Neural cell (in vitro differentiated cells): ENCODE measurements around the gene CLASP2. TPM values are rescaled to one million over a fixed set of nuclear protein-coding genes. Genes with fewer than 3 reads are reported as not detected.

Source experiments
- H2AFZ ChIP-seq: fragments of 200-600, 300-800 bp; sonication (generic), shearing (Covaris generic); 2 replicates; pipeline ENCODE4 v1.6.0; 2014; ENCODE audit warnings: low read depth, mild to moderate bottlenecking, antibody characterized with exemption, low read length, moderate library complexity
- H3F3A ChIP-seq: fragments of 200-600 bp; shearing (Covaris generic); 2 replicates; pipeline ENCODE4 v1.6.1; 2016; ENCODE audit warnings: mild to moderate bottlenecking, moderate library complexity, mixed read lengths, antibody characterized with exemption, low read length; ENCODE audit not compliant: insufficient read depth, poor library complexity, severe bottlenecking
- H3K27ac ChIP-seq: fragments of 200-600, 300-800 bp; sonication (generic), shearing (Covaris generic); 2 replicates; pipeline ENCODE4 v1.5.1; 2014; ENCODE audit warnings: mild to moderate bottlenecking, low read length, moderate library complexity
- H3K27me3 ChIP-seq: fragments of 300-800, 200-600 bp; sonication (generic), shearing (Covaris generic); 2 replicates; pipeline ENCODE4 v1.6.0; 2014; ENCODE audit warnings: mild to moderate bottlenecking, low read depth, low read length, moderate library complexity; ENCODE audit not compliant: insufficient read depth
- H3K36me3 ChIP-seq: fragments of 300-800, 200-600 bp; sonication (generic), shearing (Covaris generic); 2 replicates; pipeline ENCODE4 v1.5.1; 2014; ENCODE audit warnings: mild to moderate bottlenecking, antibody characterized with exemption, low read length, moderate library complexity; ENCODE audit not compliant: insufficient read depth
- H3K4me2 ChIP-seq: fragments of 300-800, 200-600 bp; sonication (generic), shearing (Covaris generic); 2 replicates; pipeline ENCODE4 v1.6.0; 2014; ENCODE audit warnings: mild to moderate bottlenecking, low read length
- H3K4me3 ChIP-seq: fragments of 300-800, 200-600 bp; sonication (generic), shearing (Covaris generic); 2 replicates; pipeline ENCODE4 v1.5.1; 2014; ENCODE audit warnings: mild to moderate bottlenecking, low read length, moderate library complexity
- H3K79me2 ChIP-seq: fragments of 200-600 bp; shearing (Covaris generic); replicated peaks from 2 replicates; pipeline ENCODE4 v1.6.0; 2014; ENCODE audit warnings: mild to moderate bottlenecking, low read length, moderate library complexity; ENCODE audit not compliant: insufficient read depth
- H3K9ac ChIP-seq: fragments of 300-800, 200-600 bp; sonication (generic), shearing (Covaris generic); 2 replicates; pipeline ENCODE4 v1.6.1; 2016; ENCODE audit warnings: mild to moderate bottlenecking, low read length, mixed read lengths
- H3K9me2 ChIP-seq: fragments of 200-600 bp; shearing (Covaris generic); 2 replicates; pipeline ENCODE4 v1.6.1; 2016; ENCODE audit warnings: mild to moderate bottlenecking, low read length, mixed read lengths; ENCODE audit not compliant: insufficient read depth
- H3K9me3 ChIP-seq: fragments of 200-600, 300-800 bp; sonication (generic), shearing (Covaris generic); 2 replicates; pipeline ENCODE4 v1.6.1; 2016; ENCODE audit warnings: mild to moderate bottlenecking, mixed run types, low read length, moderate library complexity, mixed read lengths
- H4K20me1 ChIP-seq: fragments of 200-600 bp; shearing (Covaris generic); 2 replicates; pipeline ENCODE4 v1.6.1; 2016; ENCODE audit warnings: mild to moderate bottlenecking, mixed run types; ENCODE audit not compliant: insufficient read depth
- CTCF ChIP-seq: fragments of 450-650 bp; IDR thresholded peaks from 2 replicates; pipeline ENCODE4 v1.5.1; 2014; ENCODE audit warnings: antibody characterized with exemption, mild to moderate bottlenecking, moderate library complexity; ENCODE audit not compliant: poor library complexity, severe bottlenecking
- EP300 ChIP-seq: fragments of 450-650 bp; conservative IDR thresholded peaks from 2 replicates; pipeline ENCODE4 v1.6.1; 2014; ENCODE audit warnings: antibody characterized with exemption, mild to moderate bottlenecking, moderate library complexity; ENCODE audit not compliant: poor library complexity, severe bottlenecking
- EZH2 ChIP-seq: fragments of 200-600, 300-800 bp; shearing (Covaris generic), sonication (generic); IDR thresholded peaks from 2 replicates; pipeline ENCODE4 v1.6.1; 2014; ENCODE audit warnings: antibody characterized with exemption, low read length, borderline replicate concordance, mild to moderate bottlenecking; ENCODE audit not compliant: insufficient read depth, poor library complexity, severe bottlenecking
- MXI1 ChIP-seq: fragments of 450-650 bp; conservative IDR thresholded peaks from 2 replicates; pipeline ENCODE4 v1.6.1; 2014; ENCODE audit warnings: antibody characterized with exemption, mild to moderate bottlenecking; ENCODE audit not compliant: poor library complexity, severe bottlenecking
- POLR2AphosphoS5 ChIP-seq: IDR thresholded peaks from 2 replicates; pipeline ENCODE4 v1.6.1; 2012
- RAD21 ChIP-seq: fragments of 450-650 bp; conservative IDR thresholded peaks from 2 replicates; pipeline ENCODE4 v1.6.1; 2014; ENCODE audit warnings: antibody characterized with exemption, mild to moderate bottlenecking, moderate library complexity
- REST ChIP-seq: IDR thresholded peaks from 2 replicates; pipeline ENCODE4 v1.6.1; 2012; ENCODE audit warnings: borderline replicate concordance
- SMC3 ChIP-seq: fragments of 450-650 bp; conservative IDR thresholded peaks from 2 replicates; pipeline ENCODE4 v1.6.1; 2014; ENCODE audit warnings: antibody characterized with exemption, mild to moderate bottlenecking, moderate library complexity; ENCODE audit not compliant: poor library complexity
- TAF1 ChIP-seq: IDR thresholded peaks from 2 replicates; pipeline ENCODE4 v1.6.1; 2012; ENCODE audit warnings: low read depth
- polyA plus RNA-seq: library from polyadenylated mRNA; depleted of rRNA; stranded (reverse); fragments of >200 nt; gene quantifications from 2 replicates; pipeline ENCODE4 v1.2.3, GENCODE V29; 2014

CLASP2 gene
- polyA plus RNA-seq, 1 donor from 2014 or later = 938 TPM

- no peaks in the 10 kb centered on the region for H3K9me2 ChIP-seq
- H3K27me3 ChIP-seq = no peaks in the 10 kb centered on the region
- no peak overlapping the region for H3K4me2 ChIP-seq
- H3F3A ChIP-seq = no peaks in the 10 kb centered on the region
- peaks cover 12% of the 10 kb centered on the region for H4K20me1 ChIP-seq
- no peak overlapping the region for H2AFZ ChIP-seq
- no peak for TF ChIP-seq MXI1
- TF ChIP-seq TAF1 = no peak
- TF ChIP-seq REST = no peak
- no peak for TF ChIP-seq EP300
- TF ChIP-seq CTCF = no peak
- TF ChIP-seq POLR2AphosphoS5 = no peak
- TF ChIP-seq RAD21 = no peak
- TF ChIP-seq EZH2 = no peak
- TF ChIP-seq SMC3 = no peak
- no peak overlapping the region for H3K9ac ChIP-seq
- H3K36me3 ChIP-seq = peaks cover 35% of the 10 kb centered on the region
- H3K27ac ChIP-seq = no peak overlapping the region
- no peak overlapping the region for H3K4me3 ChIP-seq
- H3K79me2 ChIP-seq = peaks cover 16% of the 10 kb centered on the region
- H3K9me3 ChIP-seq = no peaks in the 10 kb centered on the region
Measured at GRCh38 chr3:33624756-33625155, 93.3 kb downstream of the CLASP2 start.

GRCh38 chr3:33613041-33613440 is 105.0 kb downstream of the CLASP2 start:
- Histone ChIP-seq H3K4me2 (no peak overlapping the region), H3K4me3 (no peak overlapping the region), H3K9me2 (no peaks in the 10 kb centered on the region), H4K20me1 (no peaks in the 10 kb centered on the region), H2AFZ (no peak overlapping the region), H3K27me3 (no peaks in the 10 kb centered on the region), H3K36me3 (peaks cover 6% of the 10 kb centered on the region), H3F3A (no peaks in the 10 kb centered on the region), H3K9ac (no peak overlapping the region), H3K79me2 (no peaks in the 10 kb centered on the region), H3K27ac (no peak overlapping the region), H3K9me3 (no peaks in the 10 kb centered on the region)
- TF ChIP-seq CTCF (no peak), MXI1 (no peak), TAF1 (no peak), POLR2AphosphoS5 (no peak), EP300 (no peak), SMC3 (no peak), RAD21 (no peak), EZH2 (no peak), REST (no peak)
